Upper lobe of left lung (tissue), 4 donors: ENCODE data around the gene EPYC.

Source experiments
- CTCF ChIP-seq, 6 experiments: fragments of 450-650 bp in 4 of 6; fragments of 200-600 bp in 2 of 6; sonication (generic) in 2 of 6; IDR thresholded peaks; one replicate each; pipeline ENCODE4 v1.5.1; 2016 to 2019; ENCODE audit warnings: antibody characterized with exemption in 6 of 6
- POLR2A ChIP-seq, 4 donors: fragments of 450-650 bp; IDR thresholded peaks; one replicate each; pipeline ENCODE4 v1.5.1; 2016 to 2017; ENCODE audit warnings: antibody characterized with exemption in 4 of 4, mild to moderate bottlenecking in 2 of 4
- POLR2AphosphoS5 ChIP-seq, 2 donors: sonication (generic); formaldehyde crosslinking; IDR thresholded peaks; one replicate each; pipeline ENCODE4 v1.5.1; 2017; ENCODE audit warnings: antibody characterized with exemption in 2 of 2

- no peak for TF ChIP-seq POLR2AphosphoS5 (IDR thresholded peaks at IDR 0.05)
- no peak for TF ChIP-seq CTCF (IDR thresholded peaks at IDR 0.05)
- TF ChIP-seq POLR2A (IDR thresholded peaks at IDR 0.05), result no peak
Measured at GRCh38 chr12:90936230-90937005, 68.4 kb downstream of the EPYC start.
